ENCODE data around the gene PLEKHA7. TPM values are rescaled to one million over a fixed set of nuclear protein-coding genes. Genes with fewer than 3 reads are reported as not detected.
A peak's percentile ranks its signal among the peaks of the same experiment; 100 is the strongest.

Gene PLEKHA7
- total and polyA plus RNA-seq, 8 donors = 12.8 to 82.3 (median 46.6) TPM

DNA sequence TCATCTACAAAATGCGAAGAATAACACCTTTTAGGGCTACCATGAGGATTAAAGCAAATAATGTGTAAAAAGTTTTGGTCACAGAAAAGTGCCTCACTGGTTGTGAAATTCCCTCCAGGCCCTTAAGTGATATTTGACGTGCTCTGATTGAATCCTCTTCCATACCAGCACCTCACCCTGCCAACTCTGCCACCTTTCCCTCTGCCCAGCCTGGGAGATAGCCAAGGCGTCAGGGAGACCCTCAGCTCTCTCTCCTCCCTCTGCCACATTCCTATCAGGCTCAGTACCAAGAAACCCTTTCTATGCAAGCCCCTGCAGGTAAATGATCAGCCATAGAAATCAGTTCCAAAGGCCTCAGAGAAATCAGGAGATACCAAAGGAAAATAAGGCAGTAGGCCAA is 21.4 kb downstream of the PLEKHA7 start:
- H3K4me3 ChIP-seq = no peak overlapping the region
- TF ChIP-seq EP300 (IDR thresholded peaks at IDR 0.05) = no peak
- no peak for TF ChIP-seq POLR2A (IDR thresholded peaks at IDR 0.05)
- TF ChIP-seq, protein P1, sequence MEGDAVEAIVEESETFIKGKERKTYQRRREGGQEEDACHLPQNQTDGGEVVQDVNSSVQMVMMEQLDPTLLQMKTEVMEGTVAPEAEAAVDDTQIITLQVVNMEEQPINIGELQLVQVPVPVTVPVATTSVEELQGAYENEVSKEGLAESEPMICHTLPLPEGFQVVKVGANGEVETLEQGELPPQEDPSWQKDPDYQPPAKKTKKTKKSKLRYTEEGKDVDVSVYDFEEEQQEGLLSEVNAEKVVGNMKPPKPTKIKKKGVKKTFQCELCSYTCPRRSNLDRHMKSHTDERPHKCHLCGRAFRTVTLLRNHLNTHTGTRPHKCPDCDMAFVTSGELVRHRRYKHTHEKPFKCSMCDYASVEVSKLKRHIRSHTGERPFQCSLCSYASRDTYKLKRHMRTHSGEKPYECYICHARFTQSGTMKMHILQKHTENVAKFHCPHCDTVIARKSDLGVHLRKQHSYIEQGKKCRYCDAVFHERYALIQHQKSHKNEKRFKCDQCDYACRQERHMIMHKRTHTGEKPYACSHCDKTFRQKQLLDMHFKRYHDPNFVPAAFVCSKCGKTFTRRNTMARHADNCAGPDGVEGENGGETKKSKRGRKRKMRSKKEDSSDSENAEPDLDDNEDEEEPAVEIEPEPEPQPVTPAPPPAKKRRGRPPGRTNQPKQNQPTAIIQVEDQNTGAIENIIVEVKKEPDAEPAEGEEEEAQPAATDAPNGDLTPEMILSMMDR (IDR thresholded peaks at IDR 0.05) = no peak
- no peak for TF ChIP-seq POLR2AphosphoS5 (IDR thresholded peaks at IDR 0.05)
- peak overlapping the region in 1 of 5 donors; percentile 82 for H3K27ac ChIP-seq
- no peaks in the 10 kb centered on the region for H3K27me3 ChIP-seq
- intact Hi-C loops (cut with DNase I; ENCODE audit: low total_unique reads) = no loop called here
- H3K36me3 ChIP-seq = peaks cover 0 to 14% (median 4%) of the 10 kb centered on the region in 4 donors
- H3K4me1 ChIP-seq = peaks cover 30 to 69% (median 60%) of the 10 kb centered on the region in 4 donors
- no peak for DNase-seq
- 68 to 77% (median 71%) methylated on average over 3 of the region's 3 CpGs for WGBS, 5 donors
- no peaks in the 10 kb centered on the region for H3K9me3 ChIP-seq

DNA sequence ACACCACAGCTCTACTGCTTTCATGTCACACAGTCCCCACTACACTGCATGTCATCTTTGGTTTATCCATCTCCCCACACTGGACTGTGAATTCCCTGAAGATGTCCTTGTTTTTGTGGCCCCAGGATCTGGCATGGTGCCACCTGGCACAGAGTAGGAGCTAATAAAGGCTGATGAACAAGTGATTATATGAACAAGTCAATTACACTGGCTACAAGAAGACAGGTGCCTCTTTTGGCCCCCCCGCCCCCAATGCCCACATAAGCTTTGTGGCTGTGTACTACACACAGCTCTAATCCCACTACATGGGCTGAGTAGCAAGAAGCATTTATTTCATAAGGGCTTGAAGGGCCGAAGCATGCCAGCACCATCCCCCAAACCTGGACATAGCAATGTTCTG is 24.7 kb downstream of the PLEKHA7 start:
- Histone ChIP-seq H3K36me3 (peaks cover 0 to 14% (median 4%) of the 10 kb centered on the region in 4 donors), H3K27ac (peak overlapping the region; percentile 69 to 91 (median 85)), H3K9me3 (no peaks in the 10 kb centered on the region), H3K27me3 (no peaks in the 10 kb centered on the region), H3K4me3 (no peak overlapping the region), H3K4me1 (peaks cover 47 to 72% (median 59%) of the 10 kb centered on the region in 4 donors)
- no peak for TF ChIP-seq POLR2AphosphoS5 (IDR thresholded peaks at IDR 0.05)
- no peak for DNase-seq
- intact Hi-C loops (cut with DNase I; ENCODE audit: low total_unique reads) = no loop called here
- WGBS, 5 donors = 88 to 92% (median 91%) methylated on average over 2 of the region's 2 CpGs

DNA sequence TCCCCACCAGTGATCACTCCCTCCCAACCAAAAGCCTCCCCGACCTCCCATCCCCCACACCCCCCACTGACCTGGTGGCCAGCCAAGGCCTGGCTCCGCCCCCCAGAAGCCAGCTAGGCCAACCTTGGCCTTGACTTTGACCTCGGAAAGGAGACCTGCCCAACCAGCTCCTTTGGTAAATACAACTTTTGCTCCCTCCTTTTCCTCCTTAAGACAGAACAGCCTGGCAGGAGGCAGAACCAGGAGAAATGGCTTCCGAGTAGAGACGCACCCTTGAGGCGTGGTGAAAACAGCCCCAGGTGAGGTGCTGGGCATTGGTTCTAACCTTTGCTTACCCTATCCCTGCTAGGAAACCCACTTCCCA is 27.0 kb downstream of the PLEKHA7 start:
- WGBS, 5 donors = 34 to 45% (median 40%) methylated on average over 6 of the region's 6 CpGs
- H3K36me3 ChIP-seq = peaks cover 0 to 12% (median 3%) of the 10 kb centered on the region in 4 donors

DNA sequence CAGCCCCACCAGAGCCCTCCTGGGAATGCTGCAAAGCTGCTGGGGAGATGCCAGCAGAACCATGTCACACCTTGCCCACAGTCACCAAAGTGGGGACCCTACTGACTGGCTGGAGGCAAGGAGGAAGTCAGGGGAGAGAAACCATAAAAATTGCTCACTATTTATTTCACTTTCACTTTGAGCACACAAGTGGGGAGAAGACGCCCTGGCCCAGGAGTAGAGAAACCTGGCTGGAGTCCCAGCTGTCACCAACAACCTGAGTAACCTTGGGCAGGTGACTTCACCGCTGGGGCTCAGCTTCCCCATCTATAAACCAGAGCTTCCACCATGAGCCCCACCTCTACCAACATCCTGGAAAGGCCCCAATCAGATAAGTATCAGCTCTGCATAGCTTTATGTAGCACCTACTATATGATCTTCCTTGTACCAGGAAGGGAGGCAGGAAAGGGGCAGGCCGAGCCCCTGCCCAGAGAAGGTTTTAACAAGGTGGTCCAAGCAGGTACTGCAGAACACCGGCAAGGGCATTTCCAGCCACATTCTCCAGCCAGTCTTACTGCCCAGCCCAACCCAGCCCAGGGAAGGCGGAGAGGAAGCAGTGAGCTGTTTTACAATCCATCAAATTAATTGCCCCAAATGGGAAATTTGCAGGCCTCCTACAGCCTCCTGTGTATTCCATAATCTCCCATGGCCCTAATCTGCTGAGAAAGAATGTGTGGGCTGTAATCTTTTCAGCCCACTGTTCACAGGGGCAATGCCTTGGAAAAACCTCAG is 27.6 kb downstream of the PLEKHA7 start:
- WGBS, 5 donors = 12 to 45% (median 22%) methylated on average over 5 of the region's 5 CpGs
- intact Hi-C loops (cut with DNase I; ENCODE audit: low total_unique reads) = no loop called here
- H3K27ac ChIP-seq = peak overlapping the region; percentile 85 to 91 (median 88)
- peaks cover 40 to 85% (median 66%) of the 10 kb centered on the region in 4 donors for H3K4me1 ChIP-seq
- H3K27me3 ChIP-seq = no peaks in the 10 kb centered on the region
- no peaks in the 10 kb centered on the region for H3K9me3 ChIP-seq
- peaks cover 0 to 7% (median 0%) of the 10 kb centered on the region in 4 donors for H3K36me3 ChIP-seq
- DNase-seq = peak; percentile 94 to 95
- TF ChIP-seq POLR2AphosphoS5 (IDR thresholded peaks at IDR 0.05) = peak in 1 of 3 donors; percentile 28
- TF ChIP-seq POLR2A (IDR thresholded peaks at IDR 0.05) = no peak
- H3K4me3 ChIP-seq = no peak overlapping the region

More for the DNA sequence above, 27.0 kb downstream of the PLEKHA7 start:
- intact Hi-C loops (cut with DNase I; ENCODE audit: low total_unique reads) = no loop called here
- Histone ChIP-seq H3K4me3 (no peak overlapping the region), H3K27me3 (no peaks in the 10 kb centered on the region), H3K9me3 (no peaks in the 10 kb centered on the region), H3K4me1 (peaks cover 40 to 80% (median 61%) of the 10 kb centered on the region in 4 donors), H3K27ac (peak overlapping the region; percentile 85 to 91 (median 88))
- peak; percentile 84 to 91 for DNase-seq
- TF ChIP-seq POLR2AphosphoS5 (IDR thresholded peaks at IDR 0.05) (peak in 2 of 3 donors; percentile 80 to 88), EP300 (IDR thresholded peaks at IDR 0.05) (no peak), POLR2A (IDR thresholded peaks at IDR 0.05) (no peak)
- TF ChIP-seq, protein P1 (IDR thresholded peaks at IDR 0.05) = no peak

DNA sequence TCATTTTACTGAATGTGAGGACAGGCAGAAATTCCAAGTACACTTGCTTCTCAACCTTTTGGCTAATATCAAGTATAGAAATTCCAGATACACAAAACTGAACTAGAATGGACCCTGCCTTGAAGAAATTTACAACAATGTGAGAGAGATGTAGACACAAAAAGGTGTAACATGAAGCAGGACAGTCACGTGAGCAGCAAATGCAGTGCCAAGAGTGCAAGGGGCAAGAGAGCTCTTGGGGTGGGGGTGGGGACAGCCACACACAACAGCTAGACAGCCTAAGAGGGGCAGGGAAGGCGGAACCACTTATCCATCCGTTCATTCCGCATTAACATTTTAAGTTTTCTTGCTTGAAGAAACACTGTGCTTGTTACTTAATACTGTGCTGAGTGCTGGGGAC is 28.9 kb downstream of the PLEKHA7 start:
- H3K27me3 ChIP-seq = no peaks in the 10 kb centered on the region
- no peak overlapping the region for H3K4me3 ChIP-seq
- no peaks in the 10 kb centered on the region for H3K36me3 ChIP-seq
- peak overlapping the region; percentile 49 to 91 (median 85) for H3K27ac ChIP-seq
- intact Hi-C loops (cut with DNase I; ENCODE audit: low total_unique reads) = no loop called here
- TF ChIP-seq, protein P1 (IDR thresholded peaks at IDR 0.05) = no peak
- TF ChIP-seq POLR2A (IDR thresholded peaks at IDR 0.05) (no peak), POLR2AphosphoS5 (IDR thresholded peaks at IDR 0.05) (no peak), EP300 (IDR thresholded peaks at IDR 0.05) (no peak)
- peak in 1 of 2 donors; percentile 51 for DNase-seq
- H3K9me3 ChIP-seq = no peaks in the 10 kb centered on the region
- peaks cover 42 to 95% (median 79%) of the 10 kb centered on the region in 4 donors for H3K4me1 ChIP-seq
- 45 to 54% (median 52%) methylated on average over 4 of the region's 4 CpGs for WGBS, 5 donors
